Measurements from ENCODE around the gene GPR78. TPM values are rescaled to one million over a fixed set of nuclear protein-coding genes. Genes with fewer than 3 reads are reported as not detected.

The GPR78 gene
- polyA plus RNA-seq, 1 of the 3 experiments (the other 2 are of a cell fraction) = not detected

DNA sequence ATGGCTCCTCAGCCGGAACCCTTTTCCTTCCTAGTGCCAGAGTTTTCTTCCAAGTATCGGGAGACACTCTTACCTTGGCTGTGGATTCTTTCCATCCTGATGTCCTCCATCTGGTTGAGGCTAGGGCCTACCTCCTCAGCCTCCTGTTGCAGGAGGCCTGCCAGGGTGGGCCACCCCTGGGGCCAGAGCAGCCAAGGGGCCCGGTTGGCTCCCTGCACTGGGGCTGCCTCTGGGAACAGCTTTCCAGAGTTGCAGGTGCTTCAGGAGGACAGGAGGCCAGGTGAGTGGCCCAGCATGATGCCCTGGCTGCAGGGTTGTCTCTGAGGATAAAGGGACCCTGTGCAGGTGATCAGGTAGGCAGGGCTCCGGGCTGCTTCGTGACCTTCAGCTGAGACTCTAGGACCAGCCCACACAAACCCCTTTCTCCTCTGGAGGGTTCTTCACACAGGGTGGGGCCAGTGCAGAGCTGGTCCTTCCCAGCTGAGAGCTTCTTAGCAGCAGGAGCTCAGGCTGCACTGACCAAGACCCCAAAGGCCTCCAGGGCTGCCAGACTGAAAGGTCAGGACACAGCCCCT lies 5.3 kb upstream of the GPR78 start:
- H3K36me3 ChIP-seq (replicated peaks in 1 of 2; ENCODE audit: control insufficient read depth in 1 of 2, insufficient read depth in 2 of 2, low read length in 1 of 2) = no peaks in the 10 kb centered on the region
- no peak overlapping the region for H3K4me2 ChIP-seq
- peaks cover 0 to 2% of the 10 kb centered on the region in 2 experiments; a peak in 1 of 4 replicates for H3K4me1 ChIP-seq (ENCODE audit: control insufficient read depth in 1 of 2, insufficient read depth in 2 of 2, low read depth in 1 of 2, low read length in 1 of 2)
- no peaks in the 10 kb centered on the region for H3K79me2 ChIP-seq (ENCODE audit: insufficient read depth)
- ChIA-PET POLR2A (no interaction called here), CTCF (interaction anchor here (0.9 to 1.7 kb wide), 4 partner anchors 9 to 32 kb away, joined by 3 to 5 read pairs (median 3); partner anchors contain the start of gene CPZ)
- DNase-seq = no peak
- no peak for TF ChIP-seq RXRA (IDR thresholded peaks at IDR 0.05; ENCODE audit: borderline replicate concordance, low read depth)
- no peak for TF ChIP-seq EZH2phosphoT487 (IDR thresholded peaks at IDR 0.05; ENCODE audit: borderline replicate concordance, low read depth)
- no peak for TF ChIP-seq RFX5 (IDR thresholded peaks at IDR 0.05; ENCODE audit: low read length)
- no peak for TF ChIP-seq MXI1 (IDR thresholded peaks at IDR 0.05; ENCODE audit: low read depth, low read length)
- TF ChIP-seq SMC3 (IDR thresholded peaks at IDR 0.05; ENCODE audit: low read depth, low read length) = no peak
- TF ChIP-seq YY1 (IDR thresholded peaks at IDR 0.05; ENCODE audit: low read depth) = no peak
- TF ChIP-seq FOXM1 (IDR thresholded peaks at IDR 0.05; ENCODE audit: low read depth) = no peak
- TF ChIP-seq, protein P1, sequence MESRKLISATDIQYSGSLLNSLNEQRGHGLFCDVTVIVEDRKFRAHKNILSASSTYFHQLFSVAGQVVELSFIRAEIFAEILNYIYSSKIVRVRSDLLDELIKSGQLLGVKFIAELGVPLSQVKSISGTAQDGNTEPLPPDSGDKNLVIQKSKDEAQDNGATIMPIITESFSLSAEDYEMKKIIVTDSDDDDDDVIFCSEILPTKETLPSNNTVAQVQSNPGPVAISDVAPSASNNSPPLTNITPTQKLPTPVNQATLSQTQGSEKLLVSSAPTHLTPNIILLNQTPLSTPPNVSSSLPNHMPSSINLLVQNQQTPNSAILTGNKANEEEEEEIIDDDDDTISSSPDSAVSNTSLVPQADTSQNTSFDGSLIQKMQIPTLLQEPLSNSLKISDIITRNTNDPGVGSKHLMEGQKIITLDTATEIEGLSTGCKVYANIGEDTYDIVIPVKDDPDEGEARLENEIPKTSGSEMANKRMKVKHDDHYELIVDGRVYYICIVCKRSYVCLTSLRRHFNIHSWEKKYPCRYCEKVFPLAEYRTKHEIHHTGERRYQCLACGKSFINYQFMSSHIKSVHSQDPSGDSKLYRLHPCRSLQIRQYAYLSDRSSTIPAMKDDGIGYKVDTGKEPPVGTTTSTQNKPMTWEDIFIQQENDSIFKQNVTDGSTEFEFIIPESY (IDR thresholded peaks at IDR 0.05; ENCODE audit: borderline replicate concordance, low read depth) = no peak
- no peaks in the 10 kb centered on the region for H3F3A ChIP-seq (replicated peaks; ENCODE audit: insufficient read depth)
- no peaks in the 10 kb centered on the region for H3K9me2 ChIP-seq
- H3K27ac ChIP-seq (ENCODE audit: low read depth in 2 of 2, low read length in 1 of 2) = no peak overlapping the region
- no peaks in the 10 kb centered on the region for H3K9me3 ChIP-seq
- no peak overlapping the region for H2AFZ ChIP-seq (ENCODE audit: low read depth)
- H4K20me1 ChIP-seq (ENCODE audit: insufficient read depth) = no peaks in the 10 kb centered on the region
- H3K9ac ChIP-seq = no peak overlapping the region
- H3K4me3 ChIP-seq (ENCODE audit: low read depth in 2 of 2, low read length in 1 of 2) = no peak overlapping the region
- 64% methylated on average over 2 of the region's 5 CpGs for WGBS (ENCODE audit: low lambda C conversion rate)
- H3K27me3 ChIP-seq (ENCODE audit: insufficient read depth) = no peaks in the 10 kb centered on the region; the same call in 1 of the 2 replicates

DNA sequence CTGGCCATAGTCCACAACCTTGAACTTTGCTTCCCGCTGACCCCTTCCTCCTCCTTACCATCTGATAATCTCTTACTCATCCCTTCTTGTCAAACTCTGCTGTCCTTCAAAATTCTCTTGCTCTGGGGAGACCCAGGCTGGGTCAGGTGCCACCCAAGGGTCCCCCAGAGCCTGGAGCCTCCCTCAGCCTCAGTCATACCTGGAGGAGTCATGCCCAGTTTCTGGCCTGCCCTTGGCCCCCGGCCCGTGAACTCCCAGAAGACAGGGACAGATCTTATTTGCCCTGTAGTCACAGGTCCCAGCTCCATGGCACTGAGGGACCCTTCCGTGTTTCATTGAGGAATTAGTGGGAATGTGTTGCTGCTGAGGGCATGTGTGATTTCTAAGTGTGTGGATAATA lies 4.7 kb upstream of the GPR78 start:
- CTCF ChIA-PET = interaction anchor here (0.9 to 1.7 kb wide), 4 partner anchors 8 to 32 kb away, joined by 3 to 5 read pairs (median 3); partner anchors contain the start of gene CPZ
- no peak overlapping the region for H3K4me2 ChIP-seq
- no peaks in the 10 kb centered on the region; the same call in 1 of the 2 replicates for H3K27me3 ChIP-seq (ENCODE audit: insufficient read depth)
- no peak overlapping the region for H3K4me3 ChIP-seq (ENCODE audit: low read depth in 2 of 2, low read length in 1 of 2)
- H3K27ac ChIP-seq (ENCODE audit: low read depth in 2 of 2, low read length in 1 of 2) = no peak overlapping the region
- no peaks in the 10 kb centered on the region for H4K20me1 ChIP-seq (ENCODE audit: insufficient read depth)
- POLR2A ChIA-PET = no interaction called here
- 37% methylated on average over 4 of the region's 4 CpGs for WGBS (ENCODE audit: low lambda C conversion rate)
- H3K4me1 ChIP-seq (ENCODE audit: control insufficient read depth in 1 of 2, insufficient read depth in 2 of 2, low read depth in 1 of 2, low read length in 1 of 2) = peaks cover 0 to 4% of the 10 kb centered on the region in 2 experiments; a peak in 1 of 4 replicates
- H3F3A ChIP-seq (replicated peaks; ENCODE audit: insufficient read depth) = no peaks in the 10 kb centered on the region
- no peak for DNase-seq
- H3K9me2 ChIP-seq = no peaks in the 10 kb centered on the region
- no peaks in the 10 kb centered on the region for H3K9me3 ChIP-seq
- H3K9ac ChIP-seq = no peak overlapping the region
- no peak overlapping the region for H2AFZ ChIP-seq (ENCODE audit: low read depth)
- H3K36me3 ChIP-seq (replicated peaks in 1 of 2; ENCODE audit: control insufficient read depth in 1 of 2, insufficient read depth in 2 of 2, low read length in 1 of 2) = no peaks in the 10 kb centered on the region
- no peaks in the 10 kb centered on the region for H3K79me2 ChIP-seq (ENCODE audit: insufficient read depth)
- no peak for TF ChIP-seq MXI1 (IDR thresholded peaks at IDR 0.05; ENCODE audit: low read depth, low read length)
- no peak for TF ChIP-seq GATA2 (CRISPR knock-in tag; IDR thresholded peaks at IDR 0.05)
- TF ChIP-seq NRF1 (IDR thresholded peaks at IDR 0.05; ENCODE audit: low read depth, low read length) = no peak
- TF ChIP-seq, protein P2, sequence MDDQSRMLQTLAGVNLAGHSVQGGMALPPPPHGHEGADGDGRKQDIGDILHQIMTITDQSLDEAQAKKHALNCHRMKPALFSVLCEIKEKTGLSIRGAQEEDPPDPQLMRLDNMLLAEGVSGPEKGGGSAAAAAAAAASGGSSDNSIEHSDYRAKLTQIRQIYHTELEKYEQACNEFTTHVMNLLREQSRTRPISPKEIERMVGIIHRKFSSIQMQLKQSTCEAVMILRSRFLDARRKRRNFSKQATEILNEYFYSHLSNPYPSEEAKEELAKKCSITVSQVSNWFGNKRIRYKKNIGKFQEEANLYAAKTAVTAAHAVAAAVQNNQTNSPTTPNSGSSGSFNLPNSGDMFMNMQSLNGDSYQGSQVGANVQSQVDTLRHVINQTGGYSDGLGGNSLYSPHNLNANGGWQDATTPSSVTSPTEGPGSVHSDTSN (IDR thresholded peaks at IDR 0.05) = no peak
- TF ChIP-seq FOSL2 (IDR thresholded peaks at IDR 0.05; ENCODE audit: borderline replicate concordance, low read depth) = no peak
- TF ChIP-seq TEAD4 (IDR thresholded peaks at IDR 0.05; ENCODE audit: borderline replicate concordance, insufficient read depth) = no peak
- TF ChIP-seq, protein P3, sequence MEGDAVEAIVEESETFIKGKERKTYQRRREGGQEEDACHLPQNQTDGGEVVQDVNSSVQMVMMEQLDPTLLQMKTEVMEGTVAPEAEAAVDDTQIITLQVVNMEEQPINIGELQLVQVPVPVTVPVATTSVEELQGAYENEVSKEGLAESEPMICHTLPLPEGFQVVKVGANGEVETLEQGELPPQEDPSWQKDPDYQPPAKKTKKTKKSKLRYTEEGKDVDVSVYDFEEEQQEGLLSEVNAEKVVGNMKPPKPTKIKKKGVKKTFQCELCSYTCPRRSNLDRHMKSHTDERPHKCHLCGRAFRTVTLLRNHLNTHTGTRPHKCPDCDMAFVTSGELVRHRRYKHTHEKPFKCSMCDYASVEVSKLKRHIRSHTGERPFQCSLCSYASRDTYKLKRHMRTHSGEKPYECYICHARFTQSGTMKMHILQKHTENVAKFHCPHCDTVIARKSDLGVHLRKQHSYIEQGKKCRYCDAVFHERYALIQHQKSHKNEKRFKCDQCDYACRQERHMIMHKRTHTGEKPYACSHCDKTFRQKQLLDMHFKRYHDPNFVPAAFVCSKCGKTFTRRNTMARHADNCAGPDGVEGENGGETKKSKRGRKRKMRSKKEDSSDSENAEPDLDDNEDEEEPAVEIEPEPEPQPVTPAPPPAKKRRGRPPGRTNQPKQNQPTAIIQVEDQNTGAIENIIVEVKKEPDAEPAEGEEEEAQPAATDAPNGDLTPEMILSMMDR (IDR thresholded peaks at IDR 0.05) = no peak
- TF ChIP-seq RCOR1 (IDR thresholded peaks at IDR 0.05; ENCODE audit: low read length) = no peak
- no peak for TF ChIP-seq RAD21 (IDR thresholded peaks at IDR 0.05; ENCODE audit: low read length)
- TF ChIP-seq, protein P4, sequence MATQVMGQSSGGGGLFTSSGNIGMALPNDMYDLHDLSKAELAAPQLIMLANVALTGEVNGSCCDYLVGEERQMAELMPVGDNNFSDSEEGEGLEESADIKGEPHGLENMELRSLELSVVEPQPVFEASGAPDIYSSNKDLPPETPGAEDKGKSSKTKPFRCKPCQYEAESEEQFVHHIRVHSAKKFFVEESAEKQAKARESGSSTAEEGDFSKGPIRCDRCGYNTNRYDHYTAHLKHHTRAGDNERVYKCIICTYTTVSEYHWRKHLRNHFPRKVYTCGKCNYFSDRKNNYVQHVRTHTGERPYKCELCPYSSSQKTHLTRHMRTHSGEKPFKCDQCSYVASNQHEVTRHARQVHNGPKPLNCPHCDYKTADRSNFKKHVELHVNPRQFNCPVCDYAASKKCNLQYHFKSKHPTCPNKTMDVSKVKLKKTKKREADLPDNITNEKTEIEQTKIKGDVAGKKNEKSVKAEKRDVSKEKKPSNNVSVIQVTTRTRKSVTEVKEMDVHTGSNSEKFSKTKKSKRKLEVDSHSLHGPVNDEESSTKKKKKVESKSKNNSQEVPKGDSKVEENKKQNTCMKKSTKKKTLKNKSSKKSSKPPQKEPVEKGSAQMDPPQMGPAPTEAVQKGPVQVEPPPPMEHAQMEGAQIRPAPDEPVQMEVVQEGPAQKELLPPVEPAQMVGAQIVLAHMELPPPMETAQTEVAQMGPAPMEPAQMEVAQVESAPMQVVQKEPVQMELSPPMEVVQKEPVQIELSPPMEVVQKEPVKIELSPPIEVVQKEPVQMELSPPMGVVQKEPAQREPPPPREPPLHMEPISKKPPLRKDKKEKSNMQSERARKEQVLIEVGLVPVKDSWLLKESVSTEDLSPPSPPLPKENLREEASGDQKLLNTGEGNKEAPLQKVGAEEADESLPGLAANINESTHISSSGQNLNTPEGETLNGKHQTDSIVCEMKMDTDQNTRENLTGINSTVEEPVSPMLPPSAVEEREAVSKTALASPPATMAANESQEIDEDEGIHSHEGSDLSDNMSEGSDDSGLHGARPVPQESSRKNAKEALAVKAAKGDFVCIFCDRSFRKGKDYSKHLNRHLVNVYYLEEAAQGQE (IDR thresholded peaks at IDR 0.05; ENCODE audit: low read depth, low read length) = no peak
- TF ChIP-seq TCF12 (IDR thresholded peaks at IDR 0.05) = no peak

All from SK-N-SH (cell line).